Kidney (tissue), 14 donors: ENCODE measurements around the gene TNK2. TPM values are rescaled to one million over a fixed set of nuclear protein-coding genes. Genes with fewer than 3 reads are reported as not detected.

Experiments used
- DNase-seq, 5 donors: peaks; one replicate each; pipeline ENCODE4 v3.0.0-alpha.2; 2013 to 2020
- FAIRE-seq: peaks from 2 replicates; lab custom pipeline; 2012; peaks lifted over from hg19 to GRCh38; lab: Jason Lieb, UNC
- H3K27ac ChIP-seq, 2 donors: one replicate each; pipeline ENCODE4 v1.7.0; 2013; ENCODE audit warnings: low read depth in 2 of 2, low read length in 2 of 2, inconsistent platforms in 1 of 2
- H3K27me3 ChIP-seq: one replicate; pipeline ENCODE4 v1.7.1; 2013; ENCODE audit warnings: low read length, inconsistent platforms; ENCODE audit not compliant: control insufficient read depth, insufficient read depth
- H3K36me3 ChIP-seq, 3 donors: one replicate each; pipeline versions ENCODE4 v1.7.0 to v1.7.1; 2013; ENCODE audit warnings: low read length in 3 of 3, control low read depth in 1 of 3, inconsistent platforms in 1 of 3; ENCODE audit not compliant: insufficient read depth in 3 of 3, control insufficient read depth in 2 of 3
- H3K4me1 ChIP-seq, 3 donors: one replicate each; pipeline versions ENCODE4 v1.7.0 to v1.7.1; 2013; ENCODE audit warnings: low read length in 3 of 3, inconsistent platforms in 1 of 3, low read depth in 1 of 3; ENCODE audit not compliant: control insufficient read depth in 2 of 3, insufficient read depth in 2 of 3
- H3K4me3 ChIP-seq, 3 donors: one replicate each; pipeline versions ENCODE4 v1.7.0 to v1.8.1; 2013; ENCODE audit warnings: low read length in 3 of 3, control low read depth in 1 of 3, inconsistent platforms in 1 of 3
- H3K9ac ChIP-seq, 3 donors: one replicate each; pipeline versions ENCODE4 v1.7.0 to v1.7.1; 2013; ENCODE audit warnings: low read length in 3 of 3, control low read depth in 1 of 3, inconsistent platforms in 1 of 3
- H3K9me3 ChIP-seq, 3 donors: one replicate each; pipeline versions ENCODE4 v1.7.0 to v1.7.1; 2013; ENCODE audit warnings: low read length in 3 of 3, control low read depth in 1 of 3, inconsistent platforms in 1 of 3; ENCODE audit not compliant: control insufficient read depth in 2 of 3, insufficient read depth in 1 of 3
- CTCF ChIP-seq: IDR thresholded peaks from 3 replicates; pipeline ENCODE4 v1.5.1; 2012; ENCODE audit warnings: mild to moderate bottlenecking, moderate library complexity, borderline replicate concordance; ENCODE audit not compliant: insufficient read depth; ENCODE audit errors: extremely low read depth
- intact Hi-C: fragments of 100-400 bp; cut with DNase I; formaldehyde crosslinking; loops from one replicate; pipeline ENCODE4 v1.11.1; 2022
- polyA plus RNA-seq: library from polyadenylated mRNA; stranded (reverse); fragments of 350-450 nt; fragmentation: Illumina TruSeq; extraction: RNeasy Lipid Tissue Mini Kit (QIAGEN cat#74804); gene quantifications from one replicate; pipeline ENCODE4 v1.2.3, GENCODE V29; 2014; ENCODE audit warnings: low read depth, low replicate concordance; ENCODE audit not compliant: insufficient read depth
- total RNA-seq: library from RNA; stranded (reverse); fragmentation: NEBNext Ultra II Directional; extraction: Animal tissue kit (Norgen Biotek cat#: 25700); gene quantifications from one replicate; pipeline ENCODE4 v1.2.1, GENCODE V29; 2021
- donor health status: control.
- donor health status: control.
- donor health status: control.
- donor health status: control.
- donor health status: control.
- donor health status: DM: yes; HTN: yes; CAD: no.
- donor health status: Normal renal cell carcinoma (clear cell type).

TNK2 gene
- total and polyA plus RNA-seq, 2 donors from 2014 or later = 14.7 to 42.5 TPM

GRCh38 chr3:195876297-195877064 is 31.9 kb downstream of the TNK2 start:
- peak in 1 of 5 donors; percentile 67 for DNase-seq
- H3K4me1 ChIP-seq = no peaks in the 10 kb centered on the region
- no peak for TF ChIP-seq CTCF
- H3K4me3 ChIP-seq = no peak overlapping the region
- no peak overlapping the region for H3K9ac ChIP-seq
- FAIRE-seq = no peak
- H3K36me3 ChIP-seq = peaks cover 0 to 4% (median 0%) of the 10 kb centered on the region in 3 donors
- H3K27me3 ChIP-seq = no peaks in the 10 kb centered on the region
- H3K9me3 ChIP-seq = no peaks in the 10 kb centered on the region
- intact Hi-C loops = no loop called here
- no peak overlapping the region for H3K27ac ChIP-seq

GRCh38 chr3:195875482-195876236 is 32.7 kb downstream of the TNK2 start:
- no peak overlapping the region for H3K27ac ChIP-seq
- no peaks in the 10 kb centered on the region for H3K27me3 ChIP-seq
- TF ChIP-seq CTCF = no peak
- H3K4me1 ChIP-seq = no peaks in the 10 kb centered on the region
- DNase-seq = no peak
- no peak for FAIRE-seq
- H3K9me3 ChIP-seq = no peaks in the 10 kb centered on the region
- H3K9ac ChIP-seq = no peak overlapping the region
- H3K36me3 ChIP-seq = peaks cover 0 to 4% (median 0%) of the 10 kb centered on the region in 3 donors
- H3K4me3 ChIP-seq = no peak overlapping the region
- intact Hi-C loops = no loop called here

- Histone ChIP-seq H3K36me3 (no peaks in the 10 kb centered on the region), H3K27ac (no peak overlapping the region), H3K9me3 (no peaks in the 10 kb centered on the region), H3K27me3 (no peaks in the 10 kb centered on the region), H3K9ac (no peak overlapping the region), H3K4me3 (no peak overlapping the region), H3K4me1 (no peaks in the 10 kb centered on the region)
- DNase-seq (no peak), FAIRE-seq (no peak)
- intact Hi-C loops = no loop called here
- TF ChIP-seq CTCF = no peak
These were observed 34.4 kb downstream of the TNK2 start for GRCh38 chr3:195873971-195874370.
